Embryonic facial prominence (tissue), 1 donor: ENCODE results near the gene SLIT1.

ENCODE experiments used
- DNase-seq: peaks from one replicate; pipeline ENCODE4 v3.0.0-alpha.2; 2016; ENCODE audit errors: extremely low spot score

SLIT1 gene

GRCh38 chr10:97024168-97025073, 161.3 kb downstream of the SLIT1 start:
- no peak for DNase-seq

- no peak for DNase-seq
Observed at GRCh38 chr10:97023401-97024167, 162.2 kb downstream of the SLIT1 start.

- no peak for DNase-seq
Observed at GRCh38 chr10:97022616-97023015, 163.1 kb downstream of the SLIT1 start.

- DNase-seq: no peak
Observed at GRCh38 chr10:97020452-97021400, 165.0 kb downstream of the SLIT1 start.

- no peak for DNase-seq
Observed at GRCh38 chr10:97019213-97019844, 166.4 kb downstream of the SLIT1 start.

- no peak for DNase-seq
Observed at GRCh38 chr10:97018251-97019212, 167.2 kb downstream of the SLIT1 start.

GRCh38 chr10:97017474-97017903, 168.3 kb downstream of the SLIT1 start:
- no peak for DNase-seq

- no peak for DNase-seq
Observed at GRCh38 chr10:97016728-97017473, 168.9 kb downstream of the SLIT1 start.

- DNase-seq: no peak
Observed at GRCh38 chr10:97015240-97015639, 170.5 kb downstream of the SLIT1 start.

GRCh38 chr10:97013983-97014382, 171.8 kb downstream of the SLIT1 start:
- DNase-seq: no peak

GRCh38 chr10:97013568-97013967, 172.2 kb downstream of the SLIT1 start:
- no peak for DNase-seq

GRCh38 chr10:97012470-97012869, 173.3 kb downstream of the SLIT1 start:
- DNase-seq: no peak

GRCh38 chr10:97011397-97011796, 174.4 kb downstream of the SLIT1 start:
- no peak for DNase-seq

GRCh38 chr10:97010695-97011206, 175.0 kb downstream of the SLIT1 start:
- no peak for DNase-seq

GRCh38 chr10:97007417-97007816, 178.3 kb downstream of the SLIT1 start:
- DNase-seq: no peak

- no peak for DNase-seq
Observed at GRCh38 chr10:97006364-97006763, 179.4 kb downstream of the SLIT1 start.

- no peak for DNase-seq
Observed at GRCh38 chr10:97005349-97005748, 180.4 kb downstream of the SLIT1 start.

- no peak for DNase-seq
Observed at GRCh38 chr10:97004591-97004990, 181.2 kb downstream of the SLIT1 start.

- no peak for DNase-seq
Observed at GRCh38 chr10:97003804-97004201, 182.0 kb downstream of the SLIT1 start.
